ENCODE data around the gene CCT5.
"Not testable (repeated sequence)": the region's sequence is repeated elsewhere in the genome, so short reads cannot be mapped to it uniquely, and the experiment has no call there.

CCT5 gene

GRCh38 chr5:10275460-10275859, 25.4 kb downstream of the CCT5 start:
- DNase-seq (ENCODE audit: low read depth in 2 of 2, low spot score in 1 of 2): no peak

- DNase-seq (ENCODE audit: low read depth in 2 of 2, low spot score in 1 of 2): no peak
Observed at GRCh38 chr5:10275991-10276390, 25.9 kb downstream of the CCT5 start.

DNA sequence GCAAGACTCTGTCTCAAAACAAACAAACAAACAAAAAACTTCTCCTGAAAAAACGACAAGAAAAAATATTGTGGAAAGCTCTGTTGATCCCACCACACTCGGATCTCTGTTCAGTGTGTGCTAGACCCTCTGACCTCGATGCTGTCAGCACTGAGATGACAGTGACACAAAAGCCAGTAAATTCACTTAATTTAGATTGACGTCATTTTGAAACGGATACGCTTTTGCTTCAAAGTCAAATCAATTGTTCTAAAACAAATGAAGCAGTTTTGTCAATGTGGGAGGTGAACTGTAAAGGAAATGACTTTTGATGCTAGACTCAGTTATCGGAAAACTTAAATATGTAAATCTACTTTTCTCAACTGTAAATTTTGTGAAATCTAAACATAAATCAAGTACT, 26.6 kb downstream of the CCT5 start:
- DNase-seq (ENCODE audit: low read depth in 2 of 2, low spot score in 1 of 2): no peak

GRCh38 chr5:10277773-10278630, 27.9 kb downstream of the CCT5 start:
- no peak for DNase-seq (ENCODE audit: low read depth in 2 of 2, low spot score in 1 of 2)

DNA sequence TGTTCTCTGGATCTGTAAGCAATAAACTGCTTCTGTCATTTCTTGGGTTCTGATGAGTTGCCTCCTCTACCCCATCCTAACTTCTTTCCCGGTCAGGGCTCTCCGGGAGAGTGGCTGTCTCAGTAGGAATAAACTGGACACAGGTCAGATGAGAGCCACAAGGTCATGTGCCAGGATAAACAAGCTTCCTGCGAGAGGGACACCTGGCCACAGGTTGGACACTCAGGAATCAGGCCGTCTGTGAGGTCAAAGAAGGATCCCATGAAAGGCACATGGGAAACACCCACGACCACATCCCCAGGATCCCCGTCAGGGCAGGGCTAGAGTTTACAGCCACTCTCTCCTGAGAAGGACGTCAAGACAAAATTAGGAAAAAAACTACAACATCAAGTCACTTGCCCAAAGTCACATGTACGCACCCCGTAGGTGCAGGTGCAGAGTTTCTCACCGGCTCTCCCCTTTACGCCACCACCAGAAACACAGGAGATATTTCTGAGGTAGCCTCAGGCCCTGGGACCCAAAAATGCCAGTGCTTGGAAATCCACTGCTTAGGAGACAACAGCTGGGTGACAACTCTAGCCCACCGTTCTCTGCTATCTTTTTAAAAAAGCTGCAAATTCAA, 28.7 kb downstream of the CCT5 start:
- no peak for DNase-seq (ENCODE audit: low read depth in 2 of 2, low spot score in 1 of 2)

DNA sequence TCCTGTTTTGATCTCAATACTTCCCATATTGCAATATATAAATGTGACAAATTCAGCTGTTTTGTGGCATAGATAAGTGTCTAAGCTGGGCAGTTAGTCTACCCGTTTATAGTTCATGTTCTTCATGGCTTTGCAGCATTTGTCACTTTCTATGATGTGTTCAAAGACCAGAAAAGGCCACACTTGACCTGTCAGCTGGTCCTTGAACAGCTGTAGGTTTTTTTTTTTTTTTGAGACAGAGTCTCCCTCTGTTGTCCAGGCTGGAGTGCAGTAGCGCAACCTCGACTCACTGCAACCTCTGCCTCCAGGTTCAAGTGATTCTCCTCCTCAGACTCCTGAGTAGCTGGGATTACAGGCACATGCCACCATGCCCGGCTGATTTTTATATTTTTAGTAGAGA, 29.2 kb downstream of the CCT5 start:
- DNase-seq (ENCODE audit: low read depth in 2 of 2, low spot score in 1 of 2): no peak

DNA sequence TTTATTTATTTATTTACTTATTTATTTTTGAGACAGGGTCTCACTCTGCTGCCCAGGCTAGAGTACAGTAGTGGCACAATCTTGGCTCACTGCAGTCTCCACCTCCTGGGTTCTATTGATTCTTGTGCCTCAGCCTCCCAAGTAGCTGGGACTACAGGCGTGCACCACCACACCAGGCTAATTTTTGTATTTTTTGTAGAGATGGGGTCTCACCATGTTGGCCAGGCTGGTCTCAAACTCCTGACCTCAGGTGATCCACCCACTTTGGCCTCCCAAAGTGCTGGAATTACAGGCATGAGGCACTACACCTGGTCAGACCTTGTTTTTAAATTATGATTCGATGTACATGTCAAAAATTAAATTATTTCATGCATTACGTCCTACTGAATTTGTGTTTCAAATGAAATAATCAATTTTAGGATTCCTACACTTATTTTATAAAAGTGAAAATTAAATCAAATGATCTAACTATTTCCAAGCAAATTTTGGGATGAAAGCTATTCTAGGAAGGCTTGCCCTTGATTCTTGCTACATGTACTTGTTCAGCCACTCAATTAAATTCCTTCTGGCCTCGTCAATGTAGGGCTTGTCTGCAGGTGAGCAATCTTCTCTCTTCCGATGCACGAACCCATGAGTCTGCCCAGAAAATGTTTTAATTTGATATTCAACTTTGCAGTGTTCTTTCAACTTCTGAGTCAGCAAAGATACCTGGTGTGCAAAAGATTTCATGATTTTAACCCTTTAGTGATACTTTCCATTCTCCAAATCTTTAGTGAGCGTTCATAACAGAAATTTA, 30.0 kb downstream of the CCT5 start:
- no peak for DNase-seq (ENCODE audit: low read depth in 2 of 2, low spot score in 1 of 2)

GRCh38 chr5:10283927-10284635, 34.0 kb downstream of the CCT5 start:
- DNase-seq (ENCODE audit: low read depth in 2 of 2, low spot score in 1 of 2): peak; percentile 53 to 60

GRCh38 chr5:10285362-10285761, 35.3 kb downstream of the CCT5 start:
- DNase-seq (ENCODE audit: low read depth in 2 of 2, low spot score in 1 of 2): not testable (repeated sequence)

DNA sequence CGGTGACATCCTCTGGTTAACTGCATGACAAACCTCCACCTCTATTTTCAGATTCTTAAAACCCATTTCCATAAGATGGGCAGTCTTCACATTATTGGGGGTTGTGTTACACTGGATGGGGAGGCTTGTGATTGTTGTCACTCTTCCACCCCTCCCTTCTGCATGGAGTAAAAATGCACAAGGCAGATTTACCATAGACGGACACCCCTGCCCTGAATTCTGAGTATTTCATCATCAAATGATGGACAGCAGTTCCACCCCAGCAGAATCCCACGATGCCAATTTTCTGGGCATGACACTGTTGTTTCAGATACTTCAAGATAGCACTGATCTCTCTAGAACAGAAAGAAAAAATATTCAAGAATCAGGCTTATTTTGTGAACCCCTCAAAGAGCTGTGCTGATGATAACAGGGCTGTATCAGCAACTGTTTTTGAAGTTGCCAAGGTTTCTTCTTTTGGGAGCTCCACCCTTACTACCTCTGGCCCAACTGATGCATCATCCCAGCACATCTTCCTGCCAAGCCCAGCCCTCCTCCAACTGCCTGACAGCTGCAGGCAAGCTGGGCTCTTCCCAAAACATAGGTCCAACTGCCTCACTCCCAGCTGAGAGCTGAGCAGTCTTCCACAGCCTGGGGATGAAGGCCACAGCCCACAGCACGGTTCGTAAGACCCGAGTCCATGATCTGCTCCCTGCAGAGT, 36.2 kb downstream of the CCT5 start:
- DNase-seq (ENCODE audit: low read depth in 2 of 2, low spot score in 1 of 2): no peak

- DNase-seq (ENCODE audit: low read depth in 2 of 2, low spot score in 1 of 2): no peak
Observed at GRCh38 chr5:10286862-10287227, 36.8 kb downstream of the CCT5 start.

- no peak for DNase-seq (ENCODE audit: low read depth in 2 of 2, low spot score in 1 of 2)
Observed at GRCh38 chr5:10288592-10289219, 38.6 kb downstream of the CCT5 start.

- DNase-seq (ENCODE audit: low read depth in 2 of 2, low spot score in 1 of 2): no peak
Observed at GRCh38 chr5:10289353-10289752, 39.3 kb downstream of the CCT5 start.

DNA sequence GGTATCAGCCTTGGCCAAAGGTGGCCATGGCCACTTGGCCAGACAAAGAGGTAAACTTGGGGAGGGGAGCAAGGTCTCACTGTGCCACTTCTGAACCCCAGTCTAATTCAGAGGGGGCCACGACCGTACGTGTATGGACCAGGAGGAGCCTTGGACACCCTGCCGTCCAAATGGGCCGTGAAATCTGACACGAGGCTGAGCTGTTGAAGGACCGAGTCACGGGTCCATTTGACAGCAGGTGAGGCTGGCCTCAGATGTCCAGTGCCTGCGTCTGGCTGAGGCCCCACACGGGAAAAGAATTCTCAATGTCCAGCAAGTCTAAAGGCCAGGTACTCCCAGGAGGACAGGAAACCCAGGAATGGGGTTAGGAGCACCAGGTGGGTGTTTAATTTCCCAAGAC, 39.9 kb downstream of the CCT5 start:
- no peak for DNase-seq (ENCODE audit: low read depth in 2 of 2, low spot score in 1 of 2)

- no peak for DNase-seq (ENCODE audit: low read depth in 2 of 2, low spot score in 1 of 2)
Observed at GRCh38 chr5:10290438-10290837, 40.4 kb downstream of the CCT5 start.

GRCh38 chr5:10291692-10292339, 41.7 kb downstream of the CCT5 start:
- DNase-seq (ENCODE audit: low read depth in 2 of 2, low spot score in 1 of 2): no peak

DNA sequence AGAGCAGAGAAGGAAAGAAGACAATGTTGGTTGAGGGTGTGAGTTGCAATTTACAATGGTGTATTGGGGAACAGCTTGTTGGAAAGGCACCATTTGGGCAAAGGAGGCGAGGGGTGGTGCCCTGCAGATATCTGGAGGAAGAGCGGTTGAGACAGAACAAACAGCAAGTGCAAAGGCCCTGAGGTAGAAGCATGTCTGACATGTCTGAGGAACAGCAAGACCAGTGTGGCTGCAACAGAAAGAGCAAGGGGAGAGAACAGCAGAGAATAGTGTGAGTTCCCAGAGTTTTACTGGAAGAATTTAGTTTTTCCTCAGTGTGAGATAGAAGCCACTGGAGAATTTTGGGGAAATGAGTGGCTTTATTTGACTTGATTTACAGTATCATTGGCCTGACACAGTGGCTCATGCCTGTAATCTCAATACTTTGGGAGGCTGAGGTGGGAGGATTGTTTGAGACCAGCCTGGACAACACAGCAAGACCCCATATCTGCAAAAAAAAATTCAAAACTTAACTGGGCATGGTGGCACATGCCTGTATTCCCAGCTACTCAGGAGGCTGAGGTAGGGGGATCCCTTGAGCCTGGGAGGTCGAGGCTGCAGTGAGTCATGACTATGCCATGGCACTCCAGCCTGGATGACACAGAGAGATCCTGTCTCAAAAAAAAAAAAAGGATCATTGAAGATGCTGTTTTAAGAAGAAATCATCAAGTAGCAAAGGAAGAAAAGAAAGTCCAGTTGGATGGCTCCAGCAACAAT, 44.0 kb downstream of the CCT5 start:
- DNase-seq (ENCODE audit: low read depth in 2 of 2, low spot score in 1 of 2): no peak

DNA sequence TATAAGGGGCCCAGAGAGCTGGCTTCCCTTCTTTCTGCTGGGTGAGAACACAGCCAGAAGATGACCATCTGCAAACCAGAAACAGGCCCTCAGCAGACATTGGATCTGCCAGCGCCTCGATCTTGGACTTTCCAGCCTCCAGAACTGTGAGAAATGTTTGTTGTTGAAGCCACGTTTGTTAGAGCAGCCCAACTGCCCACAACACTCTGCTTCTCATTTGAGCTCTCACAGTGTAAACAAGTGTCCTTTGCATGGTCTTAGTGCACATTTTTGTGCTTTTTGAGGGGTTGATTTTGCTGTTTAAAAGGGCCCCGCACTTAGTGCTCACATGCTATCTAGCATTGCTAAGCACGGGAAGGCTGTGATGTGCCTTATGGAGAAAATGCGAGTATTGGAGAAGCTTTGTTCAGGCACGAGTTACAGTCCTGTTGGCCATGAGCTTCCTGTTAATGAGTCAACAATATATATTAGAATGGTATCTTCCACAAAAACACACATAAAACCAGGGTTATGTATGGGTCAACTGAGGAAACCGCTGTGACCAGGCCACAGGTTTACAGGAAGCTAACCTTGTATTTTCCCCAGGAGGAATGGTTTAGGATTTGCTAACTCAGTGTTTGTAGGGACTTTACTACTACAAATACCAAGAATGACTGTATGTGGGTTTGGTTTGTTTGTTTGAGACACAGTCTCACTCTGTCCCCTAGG, 45.7 kb downstream of the CCT5 start:
- no peak for DNase-seq (ENCODE audit: low read depth in 2 of 2, low spot score in 1 of 2)
